OCI-LY1 (cell line): ENCODE results near the gene BRD8.
"Not testable (repeated sequence)": the region's sequence is repeated elsewhere in the genome, so short reads cannot be mapped to it uniquely, and the experiment has no call there.

ENCODE experiments used
- H2AFZ ChIP-seq: fragments of 200-600 bp; sonication (generic), shearing (Covaris generic); 2 replicates; pipeline ENCODE4 v1.6.0; 2014; ENCODE audit warnings: antibody characterized with exemption, mild to moderate bottlenecking, low read length
- H3F3A ChIP-seq: fragments of 200-600 bp; sonication (generic), shearing (Covaris generic); 2 replicates; pipeline ENCODE4 v1.6.0; 2014; ENCODE audit warnings: mild to moderate bottlenecking, antibody characterized with exemption, low read length, moderate library complexity; ENCODE audit not compliant: insufficient read depth
- H3K27ac ChIP-seq: fragments of 200-600 bp; sonication (generic); 2 replicates; pipeline ENCODE4 v1.5.1; 2014; ENCODE audit warnings: low read length, mixed run types, mild to moderate bottlenecking, low read depth; ENCODE audit not compliant: poor library complexity, severe bottlenecking
- H3K27me3 ChIP-seq: fragments of 200-600 bp; sonication (generic); 2 replicates; pipeline ENCODE4 v1.6.0; 2014; ENCODE audit warnings: antibody characterized with exemption, mild to moderate bottlenecking, low read length, moderate library complexity; ENCODE audit not compliant: insufficient read depth
- H3K36me3 ChIP-seq: fragments of 200-600 bp; sonication (generic); 2 replicates; pipeline ENCODE4 v1.6.1; 2014; ENCODE audit warnings: mild to moderate bottlenecking, antibody characterized with exemption, low read length, moderate library complexity, mixed read lengths; ENCODE audit not compliant: insufficient read depth
- H3K4me1 ChIP-seq: fragments of 200-600 bp; sonication (generic); 2 replicates; pipeline ENCODE4 v1.5.1; 2014; ENCODE audit warnings: mild to moderate bottlenecking, low read length, moderate library complexity; ENCODE audit not compliant: insufficient read depth, severe bottlenecking
- H3K4me2 ChIP-seq: fragments of 200-600 bp; sonication (generic), shearing (Covaris generic); 2 replicates; pipeline ENCODE4 v1.6.1; 2014; ENCODE audit warnings: low read length
- H3K4me3 ChIP-seq: fragments of 200-600 bp; sonication (generic); 2 replicates; pipeline ENCODE4 v1.5.1; 2014; ENCODE audit warnings: low read length, low read depth, mild to moderate bottlenecking, mixed read lengths; ENCODE audit not compliant: poor library complexity, severe bottlenecking
- H3K79me2 ChIP-seq: fragments of 200-600 bp; shearing (Covaris generic); 2 replicates; pipeline ENCODE4 v1.6.1; 2016; ENCODE audit warnings: mixed run types, low read length, mixed read lengths; ENCODE audit not compliant: insufficient read depth
- H3K9ac ChIP-seq: fragments of 200-600 bp; sonication (generic), shearing (Covaris generic); 2 replicates; pipeline ENCODE4 v1.6.1; 2014; ENCODE audit warnings: mild to moderate bottlenecking, low read length, mixed read lengths
- H3K9me2 ChIP-seq: fragments of 200-600 bp; sonication (generic), shearing (Covaris generic); 2 replicates; pipeline ENCODE4 v1.6.1; 2014; ENCODE audit warnings: low read depth, mild to moderate bottlenecking, low read length, mixed read lengths
- H3K9me3 ChIP-seq: fragments of 200-600 bp; shearing (Covaris generic); 2 replicates; pipeline ENCODE4 v1.6.1; 2014; ENCODE audit warnings: low read length, mixed read lengths
- H4K20me1 ChIP-seq: fragments of 200-600 bp; sonication (generic), shearing (Covaris generic); 2 replicates; pipeline ENCODE4 v1.6.0; 2016; ENCODE audit warnings: mild to moderate bottlenecking, low read length; ENCODE audit not compliant: insufficient read depth
- CTCF ChIP-seq: fragments of 200-600 bp; sonication (generic), shearing (Covaris generic); IDR thresholded peaks from 2 replicates; pipeline ENCODE4 v1.5.1; 2017; ENCODE audit warnings: mild to moderate bottlenecking, antibody characterized with exemption, low read length, moderate library complexity, mixed read lengths
- EZH2 ChIP-seq: fragments of 200-600 bp; sonication (generic), shearing (Covaris generic); IDR thresholded peaks from 2 replicates; pipeline ENCODE4 v1.8.0; 2017; ENCODE audit warnings: borderline replicate concordance, mixed run types, mild to moderate bottlenecking, antibody characterized with exemption, low read length, moderate library complexity, mixed read lengths

The BRD8 gene

GRCh38 chr5:138157626-138158025 is 20.8 kb downstream of the BRD8 start:
- Histone ChIP-seq H3K79me2 (no peaks in the 10 kb centered on the region), H4K20me1 (no peaks in the 10 kb centered on the region), H3F3A (no peaks in the 10 kb centered on the region), H2AFZ (no peak overlapping the region), H3K27ac (no peak overlapping the region), H3K4me3 (no peak overlapping the region), H3K9me3 (no peaks in the 10 kb centered on the region), H3K9me2 (no peaks in the 10 kb centered on the region), H3K9ac (no peak overlapping the region), H3K27me3 (no peaks in the 10 kb centered on the region), H3K4me2 (no peak overlapping the region), H3K36me3 (peaks cover 60% of the 10 kb centered on the region), H3K4me1 (no peaks in the 10 kb centered on the region)
- no peak for TF ChIP-seq EZH2
- no peak for TF ChIP-seq CTCF

GRCh38 chr5:138155977-138156376 is 22.5 kb downstream of the BRD8 start:
- H3K4me1 ChIP-seq, H3K4me2 ChIP-seq, H3K27ac ChIP-seq, H3K9me2 ChIP-seq, H3K9ac ChIP-seq, H3F3A ChIP-seq, H3K9me3 ChIP-seq, H3K4me3 ChIP-seq, H3K79me2 ChIP-seq, H3K27me3 ChIP-seq, H2AFZ ChIP-seq, H4K20me1 ChIP-seq: not testable (repeated sequence)
- peaks cover 46% of the 10 kb centered on the region for H3K36me3 ChIP-seq

- no peaks in the 10 kb centered on the region for H4K20me1 ChIP-seq
- H3K4me1 ChIP-seq, result no peaks in the 10 kb centered on the region
- H2AFZ ChIP-seq, result no peak overlapping the region
- H3K9me3 ChIP-seq, result no peaks in the 10 kb centered on the region
- no peak overlapping the region for H3K4me3 ChIP-seq
- H3F3A ChIP-seq, result no peaks in the 10 kb centered on the region
- no peak overlapping the region for H3K4me2 ChIP-seq
- H3K9ac ChIP-seq, result no peak overlapping the region
- H3K27ac ChIP-seq, result no peak overlapping the region
- no peaks in the 10 kb centered on the region for H3K36me3 ChIP-seq
- no peaks in the 10 kb centered on the region for H3K9me2 ChIP-seq
- H3K27me3 ChIP-seq, result no peaks in the 10 kb centered on the region; the same call in 1 of the 2 replicates
- no peaks in the 10 kb centered on the region for H3K79me2 ChIP-seq
- TF ChIP-seq CTCF (no peak), EZH2 (no peak)
Observed at GRCh38 chr5:138149530-138149929, 28.9 kb downstream of the BRD8 start.

GRCh38 chr5:138148811-138149210 is 29.6 kb downstream of the BRD8 start:
- no peak overlapping the region for H3K4me2 ChIP-seq
- H3K27ac ChIP-seq, result no peak overlapping the region
- no peaks in the 10 kb centered on the region for H3K79me2 ChIP-seq
- H3K36me3 ChIP-seq, result no peaks in the 10 kb centered on the region
- H3K27me3 ChIP-seq, result no peaks in the 10 kb centered on the region; the same call in 1 of the 2 replicates
- H2AFZ ChIP-seq, result no peak overlapping the region
- H3K9me2 ChIP-seq, result no peaks in the 10 kb centered on the region
- no peak for TF ChIP-seq EZH2
- TF ChIP-seq CTCF, result no peak
- no peaks in the 10 kb centered on the region for H4K20me1 ChIP-seq
- H3K4me1 ChIP-seq, result no peaks in the 10 kb centered on the region
- no peaks in the 10 kb centered on the region for H3F3A ChIP-seq
- no peak overlapping the region for H3K9ac ChIP-seq
- H3K4me3 ChIP-seq, result no peak overlapping the region
- no peaks in the 10 kb centered on the region for H3K9me3 ChIP-seq

GRCh38 chr5:138143578-138143977 is 34.9 kb downstream of the BRD8 start:
- not testable (repeated sequence) for H3F3A ChIP-seq, H3K9me3 ChIP-seq, H3K27ac ChIP-seq, H3K9ac ChIP-seq, H3K79me2 ChIP-seq, H3K4me3 ChIP-seq, H3K4me2 ChIP-seq, H3K27me3 ChIP-seq, H3K36me3 ChIP-seq, H3K9me2 ChIP-seq, H4K20me1 ChIP-seq, H2AFZ ChIP-seq
- peaks cover 10% of the 10 kb centered on the region for H3K4me1 ChIP-seq
